Right kidney (tissue), 1 donor: ENCODE measurements around the gene SGMS1.
"Not testable (repeated sequence)": the region's sequence is repeated elsewhere in the genome, so short reads cannot be mapped to it uniquely, and the experiment has no call there.

Source experiments
- DNase-seq: peaks from one replicate; pipeline ENCODE4 v3.0.0-alpha.2; 2016

The SGMS1 gene

GRCh38 chr10:50366421-50366820 lies 257.3 kb downstream of the SGMS1 start:
- not testable (repeated sequence) for DNase-seq

- DNase-seq = not testable (repeated sequence)
These were observed 259.0 kb downstream of the SGMS1 start for GRCh38 chr10:50364730-50365129.

- DNase-seq = no peak
These were observed 261.1 kb downstream of the SGMS1 start for GRCh38 chr10:50362547-50363125.

GRCh38 chr10:50361946-50362345 lies 261.8 kb downstream of the SGMS1 start:
- no peak for DNase-seq

- no peak for DNase-seq
These were observed 263.5 kb downstream of the SGMS1 start for GRCh38 chr10:50360077-50360850.

GRCh38 chr10:50358925-50359687 lies 264.6 kb downstream of the SGMS1 start:
- DNase-seq = no peak

- DNase-seq = no peak
These were observed 265.3 kb downstream of the SGMS1 start for GRCh38 chr10:50358411-50358810.

- not testable (repeated sequence) for DNase-seq
These were observed 267.3 kb downstream of the SGMS1 start for GRCh38 chr10:50356481-50356832.

GRCh38 chr10:50355693-50356480 lies 267.9 kb downstream of the SGMS1 start:
- DNase-seq = not testable (repeated sequence)

- DNase-seq = no peak
These were observed 272.1 kb downstream of the SGMS1 start for GRCh38 chr10:50351483-50352146.

- DNase-seq = no peak
These were observed 273.4 kb downstream of the SGMS1 start for GRCh38 chr10:50350366-50350765.

GRCh38 chr10:50349554-50349953 lies 274.2 kb downstream of the SGMS1 start:
- no peak for DNase-seq

GRCh38 chr10:50347394-50347802 lies 276.4 kb downstream of the SGMS1 start:
- DNase-seq = no peak

GRCh38 chr10:50346942-50347341 lies 276.8 kb downstream of the SGMS1 start:
- no peak for DNase-seq

GRCh38 chr10:50345545-50345944 lies 278.2 kb downstream of the SGMS1 start:
- DNase-seq = no peak

GRCh38 chr10:50343702-50344331 lies 279.9 kb downstream of the SGMS1 start:
- DNase-seq = no peak

GRCh38 chr10:50341987-50342386 lies 281.8 kb downstream of the SGMS1 start:
- no peak for DNase-seq

GRCh38 chr10:50336140-50336539 lies 287.6 kb downstream of the SGMS1 start:
- no peak for DNase-seq

- no peak for DNase-seq
These were observed 288.4 kb downstream of the SGMS1 start for GRCh38 chr10:50335397-50335796.

GRCh38 chr10:50334273-50334672 lies 289.5 kb downstream of the SGMS1 start:
- no peak for DNase-seq

GRCh38 chr10:50333872-50334271 lies 289.9 kb downstream of the SGMS1 start:
- no peak for DNase-seq
